Astrocyte of the hippocampus (primary cell): ENCODE measurements around the gene TMCC1.

ENCODE experiments used
- DNase-seq: peaks from one replicate; pipeline ENCODE4 v3.0.0; 2011; ENCODE audit warnings: low read depth, low spot score

The TMCC1 gene

GRCh38 chr3:129623447-129624118 is 269.9 kb downstream of the TMCC1 start:
- DNase-seq = no peak

DNA sequence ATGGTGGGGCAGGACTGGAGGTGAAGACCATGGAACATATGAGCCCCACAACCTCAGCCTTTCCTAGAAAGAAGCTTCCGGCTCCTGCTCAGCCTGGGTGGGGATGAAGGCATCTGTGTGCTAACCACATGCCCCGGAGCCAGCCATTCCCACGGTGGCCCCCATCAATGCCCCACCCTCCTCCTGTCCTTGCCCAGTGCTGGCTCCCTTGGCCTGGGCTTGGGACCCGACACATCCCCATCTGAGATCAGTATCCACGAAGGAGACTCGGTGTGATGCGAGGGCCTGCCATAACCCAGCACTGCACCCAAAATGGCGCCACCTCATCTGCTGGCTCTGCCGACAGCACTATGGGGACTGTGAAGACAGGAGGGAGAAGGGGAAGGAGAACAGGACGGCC is 270.6 kb downstream of the TMCC1 start:
- DNase-seq = no peak

DNA sequence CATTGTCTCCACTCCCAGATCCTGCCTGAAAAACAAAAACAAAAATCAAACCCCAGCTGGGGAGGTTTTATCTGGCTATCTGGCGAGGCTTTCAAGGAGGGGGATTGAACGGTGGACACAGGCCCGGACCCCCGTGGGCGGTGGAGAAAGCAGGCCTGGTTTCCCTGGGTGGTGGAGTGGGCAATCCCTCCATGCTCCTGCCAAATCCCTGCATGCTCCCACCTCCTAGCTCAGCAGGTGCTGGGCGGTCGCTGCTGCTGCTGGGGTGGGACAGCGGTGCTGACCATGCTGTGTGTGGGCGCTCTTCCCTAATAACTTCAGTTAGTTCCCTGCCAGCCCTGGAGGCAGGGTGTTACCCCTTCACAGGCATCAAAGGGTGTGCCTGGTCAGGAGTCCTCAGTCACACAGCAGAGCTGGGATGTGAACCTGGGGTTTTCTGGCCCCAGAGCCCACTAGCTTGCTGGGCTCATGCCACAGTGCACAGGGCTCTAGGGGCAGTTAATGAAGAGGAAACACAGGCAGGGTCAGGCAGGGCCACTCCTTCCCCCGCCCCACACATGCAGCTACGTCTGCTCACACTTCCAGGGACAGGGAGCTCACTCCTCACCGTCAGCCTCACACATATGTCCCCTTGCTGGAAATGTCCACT is 271.2 kb downstream of the TMCC1 start:
- no peak for DNase-seq

GRCh38 chr3:129621626-129622225 is 271.8 kb downstream of the TMCC1 start:
- DNase-seq = no peak

GRCh38 chr3:129620828-129621559 is 272.5 kb downstream of the TMCC1 start:
- no peak for DNase-seq

DNA sequence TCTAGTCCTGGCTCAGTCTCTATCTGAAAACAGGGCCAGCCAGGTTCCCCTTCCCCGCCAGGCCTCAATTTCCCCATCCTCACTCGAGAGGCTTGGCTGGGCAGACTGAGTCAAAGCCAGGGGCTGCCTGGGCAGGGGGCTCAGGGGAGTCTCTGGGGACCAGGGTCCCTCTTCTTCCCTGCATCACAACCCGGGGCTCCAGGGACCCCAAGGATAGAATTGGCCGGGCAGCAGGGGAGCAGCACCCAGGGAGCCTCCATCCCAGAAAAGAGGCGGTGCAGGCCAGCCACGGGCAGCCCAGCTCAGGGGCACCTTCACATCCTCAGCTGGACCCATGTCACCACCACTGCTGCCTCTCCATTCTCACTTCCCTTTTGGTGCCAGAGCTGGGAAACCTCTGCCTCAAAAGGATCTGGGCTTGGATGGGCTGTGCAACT is 273.8 kb downstream of the TMCC1 start:
- DNase-seq = no peak

DNA sequence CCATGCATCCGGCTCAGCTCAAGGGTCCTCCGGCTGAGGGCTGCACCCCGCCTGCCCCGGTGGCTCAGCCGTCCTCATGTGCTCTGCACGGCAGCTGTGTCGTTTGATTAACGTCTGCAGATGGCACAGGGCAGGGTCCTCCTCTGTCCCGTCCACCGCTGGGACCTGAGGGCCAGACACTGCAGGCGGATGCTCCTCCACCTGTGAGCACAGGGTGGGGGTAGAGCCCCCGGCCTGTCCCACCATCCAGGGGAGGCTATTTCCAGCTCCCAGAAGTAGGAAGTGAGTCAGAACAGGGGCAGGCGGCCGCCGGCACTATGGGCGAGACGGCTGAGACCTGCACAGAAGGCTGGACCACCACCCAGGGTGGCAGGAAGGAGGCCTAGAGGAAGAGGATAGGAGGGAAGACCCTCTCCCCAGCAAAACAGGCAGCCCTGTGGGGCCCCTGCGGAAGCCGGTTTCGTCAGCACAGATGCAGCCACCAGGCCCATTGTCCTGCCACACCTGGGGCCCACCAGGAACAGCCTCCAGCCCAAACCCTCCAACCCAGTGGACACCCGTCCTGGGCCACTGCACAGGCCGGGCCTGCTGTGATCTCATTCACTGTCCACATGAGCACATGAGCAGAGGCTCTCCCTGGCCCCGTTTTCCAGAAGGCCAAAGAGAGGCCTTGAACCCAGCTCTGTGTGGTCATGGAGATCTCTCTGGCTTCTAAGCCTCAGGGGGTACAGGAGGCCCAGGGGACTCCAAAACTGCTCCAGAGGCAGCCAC is 274.4 kb downstream of the TMCC1 start:
- DNase-seq = no peak

- DNase-seq = no peak
These were observed 275.2 kb downstream of the TMCC1 start for GRCh38 chr3:129618186-129618820.

- no peak for DNase-seq
These were observed 275.9 kb downstream of the TMCC1 start for GRCh38 chr3:129617381-129618185.

DNA sequence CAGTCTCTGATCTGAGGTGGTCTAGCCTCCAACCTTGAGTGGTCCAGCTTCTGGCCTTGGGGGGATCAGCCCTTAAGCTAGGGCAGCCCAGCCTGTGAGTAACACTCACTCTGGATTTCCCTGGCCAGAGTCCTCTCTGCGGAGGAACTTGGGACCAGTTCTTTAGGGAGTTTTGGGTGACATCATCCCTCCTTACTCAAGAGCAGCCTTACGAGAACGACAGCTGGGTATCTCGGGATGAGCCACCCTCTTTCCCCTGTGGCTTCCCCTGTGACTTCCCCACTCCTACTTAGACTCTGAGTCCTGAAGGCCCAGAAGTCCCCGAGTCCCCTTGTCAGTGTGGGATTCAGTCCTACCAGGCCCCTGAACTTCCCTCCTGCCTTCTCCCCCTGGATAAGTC is 276.8 kb downstream of the TMCC1 start:
- no peak for DNase-seq

GRCh38 chr3:129616291-129616690 is 277.2 kb downstream of the TMCC1 start:
- no peak for DNase-seq

DNA sequence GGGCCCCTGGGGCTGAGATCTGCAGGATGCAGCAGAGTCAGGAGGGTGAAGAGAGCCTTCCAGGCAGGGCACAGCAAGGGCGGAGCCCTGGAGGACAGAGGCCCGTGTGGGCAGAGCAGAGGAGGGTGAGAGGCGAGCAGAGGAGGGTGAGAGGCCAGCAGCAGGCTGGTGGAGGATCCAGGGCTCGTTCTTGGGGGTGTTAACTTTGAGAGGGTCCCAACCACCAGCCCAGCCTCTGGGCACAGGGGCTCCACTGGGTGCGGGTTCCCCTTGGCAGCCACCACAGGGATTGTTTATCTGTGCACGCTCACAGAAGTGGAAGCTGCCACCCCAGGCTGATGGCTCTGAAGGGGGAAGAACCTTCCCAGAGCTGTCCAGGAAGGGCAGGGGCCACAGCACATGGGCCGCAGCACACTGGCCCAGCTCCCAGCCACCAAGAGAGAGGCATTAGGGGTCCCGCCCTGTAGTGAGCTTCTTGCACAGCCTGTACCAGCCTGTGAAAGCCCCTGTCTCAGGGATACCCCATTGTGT is 277.7 kb downstream of the TMCC1 start:
- no peak for DNase-seq

DNA sequence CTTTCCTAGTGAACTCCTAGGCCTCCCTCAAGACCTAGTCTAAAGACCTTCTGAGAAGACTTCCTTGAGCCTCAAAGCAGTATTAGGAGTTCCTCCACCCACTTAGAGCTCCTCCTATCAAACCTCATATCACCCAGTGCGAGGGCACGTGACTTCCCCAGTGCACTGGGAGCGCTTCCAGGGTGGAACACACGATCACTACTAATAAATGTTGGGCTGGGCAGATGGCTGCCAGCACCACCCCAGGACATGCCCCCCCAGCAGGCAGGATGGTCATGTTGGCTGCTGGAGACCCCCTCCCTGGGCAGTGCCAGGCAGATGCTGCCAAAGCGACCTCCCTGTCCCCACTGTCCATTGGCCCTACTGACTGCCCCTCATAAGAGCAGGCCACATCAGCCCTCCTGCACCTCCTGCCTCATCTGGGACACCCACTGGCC is 278.6 kb downstream of the TMCC1 start:
- no peak for DNase-seq

DNA sequence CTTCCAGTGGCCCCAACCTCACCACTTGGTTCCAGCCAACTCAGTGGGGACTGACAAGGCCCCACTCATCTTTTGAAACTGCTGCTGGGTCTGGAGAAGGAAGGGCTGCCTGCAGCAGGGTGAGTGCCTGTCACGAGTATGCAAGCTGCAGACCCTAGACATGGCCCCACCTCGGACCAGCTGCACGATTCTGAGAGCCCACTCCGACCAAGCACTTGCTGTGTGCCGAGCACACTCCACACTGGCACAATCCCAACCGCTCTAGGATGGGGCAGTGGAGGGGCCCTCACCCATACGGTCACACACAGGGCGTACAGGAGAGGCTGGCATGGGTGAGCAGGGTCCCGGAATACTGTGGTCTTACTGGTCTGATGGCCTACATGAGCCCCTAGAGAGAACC is 279.1 kb downstream of the TMCC1 start:
- DNase-seq = no peak

GRCh38 chr3:129613367-129613740 is 280.2 kb downstream of the TMCC1 start:
- no peak for DNase-seq

GRCh38 chr3:129612534-129613366 is 280.8 kb downstream of the TMCC1 start:
- no peak for DNase-seq

GRCh38 chr3:129611812-129612533 is 281.5 kb downstream of the TMCC1 start:
- DNase-seq = peak; percentile 95

- no peak for DNase-seq
These were observed 282.1 kb downstream of the TMCC1 start for GRCh38 chr3:129611446-129611800.
